Measurements from ENCODE around the gene CRHR1. TPM values are rescaled to one million over a fixed set of nuclear protein-coding genes. Genes with fewer than 3 reads are reported as not detected.
"Not testable (repeated sequence)": the region's sequence is repeated elsewhere in the genome, so short reads cannot be mapped to it uniquely, and the experiment has no call there.

The CRHR1 gene
- polyA plus RNA-seq, 1 of the 3 experiments (the other 2 are of a cell fraction), result 0.13 TPM

DNA sequence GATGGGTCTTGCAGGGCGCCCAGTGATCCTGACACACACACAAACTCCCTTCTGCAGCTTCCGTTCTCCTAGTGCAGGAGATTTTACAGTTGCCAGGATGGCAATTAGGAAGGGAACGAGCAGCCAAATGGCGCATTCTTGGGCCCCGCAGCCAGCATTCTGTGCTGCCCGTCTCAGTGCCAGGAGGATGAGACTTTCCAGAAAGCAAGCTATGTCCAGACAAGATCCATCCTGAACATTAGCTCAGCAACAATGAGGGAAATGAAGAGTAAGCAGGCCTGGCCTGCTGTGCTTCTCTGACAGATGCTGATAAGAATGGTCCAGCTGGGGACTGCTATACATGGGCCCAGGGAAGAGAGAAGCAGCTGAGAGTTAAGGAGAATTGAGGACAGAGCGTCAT lies 77.0 kb downstream of the CRHR1 start (continued):
- TF ChIP-seq GATA2 (CRISPR knock-in tag; IDR thresholded peaks at IDR 0.05) (peak; percentile 89), POLR2AphosphoS5 (IDR thresholded peaks at IDR 0.05; ENCODE audit: low read depth, low read length) (no peak), JUND (IDR thresholded peaks at IDR 0.05) (no peak), NRF1 (IDR thresholded peaks at IDR 0.05; ENCODE audit: low read depth, low read length) (no peak), TEAD4 (IDR thresholded peaks at IDR 0.05; ENCODE audit: borderline replicate concordance, insufficient read depth) (no peak), EP300 (IDR thresholded peaks at IDR 0.05; ENCODE audit: borderline replicate concordance in 1 of 2, low read depth in 1 of 2, low read length in 1 of 2) (peak in 1 of 2 experiments; percentile 61; a peak in 1 of 4 replicates), FOXM1 (IDR thresholded peaks at IDR 0.05; ENCODE audit: low read depth) (no peak), EZH2phosphoT487 (IDR thresholded peaks at IDR 0.05; ENCODE audit: borderline replicate concordance, low read depth) (no peak), YY1 (IDR thresholded peaks at IDR 0.05; ENCODE audit: low read depth) (no peak), NFIC (IDR thresholded peaks at IDR 0.05; ENCODE audit: borderline replicate concordance) (no peak), TAF1 (IDR thresholded peaks at IDR 0.05; ENCODE audit: borderline replicate concordance, low read depth, low read length) (no peak)
- TF ChIP-seq, protein P1, sequence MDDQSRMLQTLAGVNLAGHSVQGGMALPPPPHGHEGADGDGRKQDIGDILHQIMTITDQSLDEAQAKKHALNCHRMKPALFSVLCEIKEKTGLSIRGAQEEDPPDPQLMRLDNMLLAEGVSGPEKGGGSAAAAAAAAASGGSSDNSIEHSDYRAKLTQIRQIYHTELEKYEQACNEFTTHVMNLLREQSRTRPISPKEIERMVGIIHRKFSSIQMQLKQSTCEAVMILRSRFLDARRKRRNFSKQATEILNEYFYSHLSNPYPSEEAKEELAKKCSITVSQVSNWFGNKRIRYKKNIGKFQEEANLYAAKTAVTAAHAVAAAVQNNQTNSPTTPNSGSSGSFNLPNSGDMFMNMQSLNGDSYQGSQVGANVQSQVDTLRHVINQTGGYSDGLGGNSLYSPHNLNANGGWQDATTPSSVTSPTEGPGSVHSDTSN (IDR thresholded peaks at IDR 0.05), result no peak
- TF ChIP-seq, protein P2, sequence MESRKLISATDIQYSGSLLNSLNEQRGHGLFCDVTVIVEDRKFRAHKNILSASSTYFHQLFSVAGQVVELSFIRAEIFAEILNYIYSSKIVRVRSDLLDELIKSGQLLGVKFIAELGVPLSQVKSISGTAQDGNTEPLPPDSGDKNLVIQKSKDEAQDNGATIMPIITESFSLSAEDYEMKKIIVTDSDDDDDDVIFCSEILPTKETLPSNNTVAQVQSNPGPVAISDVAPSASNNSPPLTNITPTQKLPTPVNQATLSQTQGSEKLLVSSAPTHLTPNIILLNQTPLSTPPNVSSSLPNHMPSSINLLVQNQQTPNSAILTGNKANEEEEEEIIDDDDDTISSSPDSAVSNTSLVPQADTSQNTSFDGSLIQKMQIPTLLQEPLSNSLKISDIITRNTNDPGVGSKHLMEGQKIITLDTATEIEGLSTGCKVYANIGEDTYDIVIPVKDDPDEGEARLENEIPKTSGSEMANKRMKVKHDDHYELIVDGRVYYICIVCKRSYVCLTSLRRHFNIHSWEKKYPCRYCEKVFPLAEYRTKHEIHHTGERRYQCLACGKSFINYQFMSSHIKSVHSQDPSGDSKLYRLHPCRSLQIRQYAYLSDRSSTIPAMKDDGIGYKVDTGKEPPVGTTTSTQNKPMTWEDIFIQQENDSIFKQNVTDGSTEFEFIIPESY (IDR thresholded peaks at IDR 0.05; ENCODE audit: borderline replicate concordance, low read depth), result no peak

DNA sequence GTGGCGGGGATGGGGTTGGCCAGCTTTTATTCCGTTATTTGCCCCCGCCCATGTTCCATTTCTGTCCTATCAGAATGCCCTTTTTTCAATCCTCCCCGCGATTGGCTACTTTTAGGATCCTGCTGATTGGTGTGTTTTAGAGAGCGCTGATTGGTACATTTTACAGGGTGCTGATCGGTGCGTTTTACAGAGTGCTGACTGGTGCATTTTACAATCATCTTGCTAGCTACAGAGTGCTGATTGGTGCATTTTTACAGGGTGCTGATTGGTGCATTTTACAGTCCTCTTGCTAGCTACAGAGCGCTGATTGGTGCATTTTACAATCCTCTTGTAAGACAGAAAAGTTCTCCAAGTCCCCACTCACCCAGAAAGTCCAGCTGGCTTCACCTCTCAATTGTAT lies 78.0 kb downstream of the CRHR1 start:
- 71% methylated on average over 9 of the region's 9 CpGs for WGBS (ENCODE audit: low lambda C conversion rate)
- POLR2A ChIA-PET; H3F3A ChIP-seq (replicated peaks; ENCODE audit: insufficient read depth); H3K9me3 ChIP-seq; H3K27ac ChIP-seq (ENCODE audit: low read depth in 2 of 2, low read length in 1 of 2); H4K20me1 ChIP-seq (ENCODE audit: insufficient read depth); H3K79me2 ChIP-seq (ENCODE audit: insufficient read depth); H3K4me3 ChIP-seq (ENCODE audit: low read depth in 2 of 2, low read length in 1 of 2); DNase-seq; H3K9ac ChIP-seq; H3K9me2 ChIP-seq; H3K4me2 ChIP-seq; H2AFZ ChIP-seq (ENCODE audit: low read depth); H3K36me3 ChIP-seq (replicated peaks in 1 of 2; ENCODE audit: control insufficient read depth in 1 of 2, insufficient read depth in 2 of 2, low read length in 1 of 2): not testable (repeated sequence)
- Histone ChIP-seq H3K27me3 (ENCODE audit: insufficient read depth) (peaks cover 33% of the 10 kb centered on the region; the same call in 1 of the 2 replicates), H3K4me1 (ENCODE audit: control insufficient read depth in 1 of 2, insufficient read depth in 2 of 2, low read depth in 1 of 2, low read length in 1 of 2) (peaks cover 0 to 12% of the 10 kb centered on the region in 2 experiments; a peak in 1 of 4 replicates)
- CTCF ChIA-PET, result interaction anchor here (1.2 to 11.8 kb wide), 4 partner anchors 11 to 222 kb away, joined by 4 to 87 read pairs (median 10); no protein-coding TSS in a partner anchor

Measured in SK-N-SH (cell line).